Cortex of kidney (tissue), 1 donor: Measurements from ENCODE around the gene PRDX5.

Experiments used
- DNase-seq: peaks from one replicate; lab custom pipeline; 2025; lab: John Stamatoyannopoulos, UW

The PRDX5 gene

GRCh38 chr11:64290352-64291261, 27.3 kb upstream of the PRDX5 start:
- no peak for DNase-seq

- no peak for DNase-seq
Measured at GRCh38 chr11:64291262-64291751, 26.6 kb upstream of the PRDX5 start, which contains the start of gene KCNK4. KCNK4 (plus strand) TSS chr11:64291302; CDS start chr11:64293019, 1,717 bp downstream.

GRCh38 chr11:64291752-64292459, 26.0 kb upstream of the PRDX5 start:
- no peak for DNase-seq

- DNase-seq, result no peak
Measured at GRCh38 chr11:64292460-64293254, 25.3 kb upstream of the PRDX5 start.

GRCh38 chr11:64294774-64295173, 23.1 kb upstream of the PRDX5 start:
- DNase-seq, result no peak

- DNase-seq, result no peak
Measured at GRCh38 chr11:64295760-64296159, 22.2 kb upstream of the PRDX5 start.

- DNase-seq, result no peak
Measured at GRCh38 chr11:64296236-64296635, 21.7 kb upstream of the PRDX5 start.

GRCh38 chr11:64296830-64297698, 20.9 kb upstream of the PRDX5 start:
- no peak for DNase-seq

GRCh38 chr11:64297699-64298358, 20.1 kb upstream of the PRDX5 start:
- no peak for DNase-seq

GRCh38 chr11:64298966-64299846, 18.7 kb upstream of the PRDX5 start:
- no peak for DNase-seq

- DNase-seq, result no peak
Measured at GRCh38 chr11:64299847-64300648, 17.9 kb upstream of the PRDX5 start, which contains the start of gene CATSPERZ. CATSPERZ (plus strand) TSS chr11:64300358; CDS start chr11:64300411, 53 bp downstream.

- no peak for DNase-seq
Measured at GRCh38 chr11:64303109-64304031, 14.6 kb upstream of the PRDX5 start.

GRCh38 chr11:64304032-64304315, 13.9 kb upstream of the PRDX5 start:
- no peak for DNase-seq

- no peak for DNase-seq
Measured at GRCh38 chr11:64304316-64305072, 13.4 kb upstream of the PRDX5 start.

- DNase-seq, result peak; percentile 92
Measured at GRCh38 chr11:64305075-64305690, 12.7 kb upstream of the PRDX5 start, which contains the start of gene ESRRA. ESRRA (plus strand) TSS chr11:64305524; CDS start chr11:64307180, 1,656 bp downstream.
